Tibial nerve (tissue), 4 donors: ENCODE data around the gene COX14. TPM values are rescaled to one million over a fixed set of nuclear protein-coding genes. Genes with fewer than 3 reads are reported as not detected.
A peak's percentile ranks its signal among the peaks of the same experiment; 100 is the strongest.

ENCODE experiments used
- DNase-seq, 2 donors: peaks; one replicate each; pipeline ENCODE4 v3.0.0-alpha.2; 2019; ENCODE audit warnings: low spot score in 2 of 2
- H3K27ac ChIP-seq, 4 donors: fragments of 200-600 bp; sonication (generic) in 3 of 4; one replicate each; pipeline ENCODE4 v1.5.1; 2017 to 2019; ENCODE audit warnings: mild to moderate bottlenecking in 1 of 4
- H3K27me3 ChIP-seq, 2 donors: fragments of 200-600 bp; sonication (generic) in 1 of 2; one replicate each; pipeline versions ENCODE4 v1.5.1 to v1.6.0; 2017 to 2019
- H3K36me3 ChIP-seq, 3 donors: fragments of 200-600 bp; sonication (generic); one replicate each; pipeline ENCODE4 v1.5.1; 2018 to 2019
- H3K4me1 ChIP-seq, 4 donors: fragments of 200-600 bp; sonication (generic) in 3 of 4; one replicate each; pipeline ENCODE4 v1.5.1; 2017 to 2019
- H3K4me3 ChIP-seq, 4 donors: fragments of 200-600 bp; sonication (generic) in 3 of 4; one replicate each; pipeline ENCODE4 v1.5.1; 2017 to 2019; ENCODE audit warnings: mild to moderate bottlenecking in 1 of 4, moderate library complexity in 1 of 4
- H3K9me3 ChIP-seq, 4 donors: fragments of 200-600 bp; sonication (generic) in 3 of 4; one replicate each; pipeline ENCODE4 v1.5.1; 2017 to 2019
- CTCF ChIP-seq, 5 experiments: fragments of 200-600 bp in 3 of 5; fragments of 450-650 bp in 2 of 5; sonication (generic) in 3 of 5; IDR thresholded peaks; one replicate each; pipeline ENCODE4 v1.5.1; 2016 to 2019; ENCODE audit warnings: antibody characterized with exemption in 5 of 5, mild to moderate bottlenecking in 3 of 5, moderate library complexity in 2 of 5
- EP300 ChIP-seq, 2 donors: sonication (generic); formaldehyde crosslinking; IDR thresholded peaks; one replicate each; pipeline ENCODE4 v1.6.1; 2017; ENCODE audit warnings: antibody characterized with exemption in 2 of 2, mild to moderate bottlenecking in 1 of 2
- POLR2A ChIP-seq, 2 donors: fragments of 450-650 bp; IDR thresholded peaks; one replicate each; pipeline ENCODE4 v1.6.1; 2017; ENCODE audit warnings: antibody characterized with exemption in 2 of 2, mild to moderate bottlenecking in 2 of 2, moderate library complexity in 2 of 2
- WGBS, 2 donors: methylation state at CpG; one replicate each; pipeline ENCODE4 v1.1.5; 2018; 5-methylcytosine and 5-hydroxymethylcytosine counted together
- total RNA-seq, 4 donors: library from RNA; depleted of rRNA; stranded (reverse); fragments of >200 nt; gene quantifications; one replicate each; pipeline ENCODE4 v1.1.0, GENCODE V29; 2016

COX14 gene
- total RNA-seq, 4 donors from 2014 or later: 35.8 to 91.5 (median 55.2) TPM

GRCh38 chr12:50120953-50121352 lies 8.9 kb downstream of the COX14 start:
- 90 to 93% methylated on average over 3 of the region's 3 CpGs for WGBS, 2 donors
- Histone ChIP-seq H3K9me3 (no peaks in the 10 kb centered on the region), H3K36me3 (peaks cover 0 to 82% (median 6%) of the 10 kb centered on the region in 3 donors), H3K4me3 (no peak overlapping the region), H3K27me3 (no peaks in the 10 kb centered on the region), H3K27ac (no peak overlapping the region), H3K4me1 (peaks cover 0 to 25% (median 0%) of the 10 kb centered on the region in 4 donors)
- TF ChIP-seq POLR2A (IDR thresholded peaks at IDR 0.05): no peak
- no peak for TF ChIP-seq EP300 (IDR thresholded peaks at IDR 0.05)
- no peak for TF ChIP-seq CTCF (IDR thresholded peaks at IDR 0.05)
- no peak for DNase-seq

DNA sequence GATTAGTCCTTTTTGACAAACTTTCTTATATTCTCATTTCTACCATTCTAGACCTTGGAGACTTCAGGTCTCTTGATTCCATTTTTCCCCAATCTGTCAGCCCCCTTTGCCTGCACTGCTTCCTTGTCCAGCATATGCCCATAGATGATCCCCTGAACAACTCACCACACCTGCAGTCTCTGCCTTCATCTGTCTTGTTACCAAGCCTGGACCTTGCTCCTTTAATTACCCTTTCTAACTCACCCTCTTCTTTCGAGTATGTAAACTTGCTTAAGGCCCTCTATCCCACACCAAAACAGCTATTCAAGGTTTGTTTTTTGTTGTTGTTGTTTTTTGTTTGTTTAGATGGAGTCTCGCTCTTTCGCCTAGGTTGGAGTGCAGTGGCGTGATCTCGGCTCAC lies 9.6 kb downstream of the COX14 start:
- WGBS, 2 donors: 84 to 92% methylated on average over 5 of the region's 5 CpGs
- Histone ChIP-seq H3K4me1 (peaks cover 0 to 18% (median 0%) of the 10 kb centered on the region in 4 donors), H3K36me3 (peaks cover 0 to 81% (median 6%) of the 10 kb centered on the region in 3 donors), H3K27me3 (no peaks in the 10 kb centered on the region), H3K4me3 (no peak overlapping the region), H3K27ac (no peak overlapping the region), H3K9me3 (no peaks in the 10 kb centered on the region)
- no peak for DNase-seq
- TF ChIP-seq CTCF (IDR thresholded peaks at IDR 0.05) (no peak), POLR2A (IDR thresholded peaks at IDR 0.05) (no peak), EP300 (IDR thresholded peaks at IDR 0.05) (no peak)

- H3K9me3 ChIP-seq: no peaks in the 10 kb centered on the region
- no peak overlapping the region for H3K4me3 ChIP-seq
- H3K27ac ChIP-seq: no peak overlapping the region
- H3K4me1 ChIP-seq: peaks cover 0 to 11% (median 0%) of the 10 kb centered on the region in 4 donors
- peaks cover 0 to 84% (median 6%) of the 10 kb centered on the region in 3 donors for H3K36me3 ChIP-seq
- no peak for TF ChIP-seq CTCF (IDR thresholded peaks at IDR 0.05)
- no peak for TF ChIP-seq EP300 (IDR thresholded peaks at IDR 0.05)
- TF ChIP-seq POLR2A (IDR thresholded peaks at IDR 0.05): no peak
- no peaks in the 10 kb centered on the region for H3K27me3 ChIP-seq
- no peak for DNase-seq
- 77 to 80% methylated on average over 2 of the region's 2 CpGs for WGBS, 2 donors
Observed at GRCh38 chr12:50123203-50123602, 11.2 kb downstream of the COX14 start.

DNA sequence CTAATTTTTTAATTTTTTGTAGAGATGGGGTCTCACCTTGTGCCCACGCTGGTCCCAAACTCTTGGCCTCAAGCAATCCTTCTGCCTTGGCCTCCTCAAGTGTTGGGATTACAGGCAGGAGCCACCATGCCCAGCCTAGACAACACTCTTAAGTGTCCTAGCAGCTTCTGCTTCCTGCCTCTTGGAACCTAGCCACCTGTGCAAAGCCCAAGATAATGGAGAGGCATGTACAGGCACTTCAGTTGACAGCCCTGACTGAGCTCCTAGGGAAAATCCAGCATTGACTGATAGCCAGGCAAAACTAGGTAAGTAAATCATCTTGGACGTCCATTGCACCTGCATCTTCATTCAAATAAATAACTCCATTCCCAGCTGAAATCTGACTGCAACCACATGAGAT lies 15.5 kb downstream of the COX14 start:
- no peak overlapping the region for H3K4me3 ChIP-seq

DNA sequence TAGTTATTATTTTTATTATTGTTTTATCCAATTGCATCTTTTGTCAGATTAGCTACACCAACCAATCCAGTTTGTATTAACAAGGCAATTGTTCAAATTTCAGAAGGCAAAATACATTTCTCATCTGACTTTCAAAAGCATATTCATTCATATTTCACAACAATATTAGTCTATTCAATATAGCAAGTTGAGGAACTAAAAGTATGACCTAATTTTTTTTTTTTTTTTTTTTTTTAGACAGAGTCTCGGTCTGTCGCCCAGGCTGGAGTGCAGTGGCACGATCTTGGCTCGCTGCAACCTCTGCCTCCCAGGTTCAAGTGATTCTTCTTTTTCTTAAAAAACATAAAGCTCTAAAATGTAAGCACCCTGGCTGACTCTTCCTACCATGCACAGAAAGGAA lies 17.3 kb downstream of the COX14 start:
- Histone ChIP-seq H3K36me3 (peaks cover 0 to 76% (median 14%) of the 10 kb centered on the region in 3 donors), H3K27me3 (no peaks in the 10 kb centered on the region), H3K4me1 (peaks cover 0 to 28% (median 2%) of the 10 kb centered on the region in 4 donors), H3K4me3 (no peak overlapping the region), H3K9me3 (no peaks in the 10 kb centered on the region), H3K27ac (peak overlapping the region in 1 of 4 donors; percentile 59)
- WGBS, 2 donors: 41 to 50% methylated on average over 4 of the region's 4 CpGs
- DNase-seq: no peak
- no peak for TF ChIP-seq POLR2A (IDR thresholded peaks at IDR 0.05)
- no peak for TF ChIP-seq CTCF (IDR thresholded peaks at IDR 0.05)
- TF ChIP-seq EP300 (IDR thresholded peaks at IDR 0.05): no peak

More for the DNA sequence above, 15.5 kb downstream of the COX14 start:
- Histone ChIP-seq H3K9me3 (no peaks in the 10 kb centered on the region), H3K36me3 (peaks cover 0 to 75% (median 16%) of the 10 kb centered on the region in 3 donors), H3K4me1 (peaks cover 0 to 19% (median under 1%) of the 10 kb centered on the region in 4 donors), H3K27ac (no peak overlapping the region), H3K27me3 (no peaks in the 10 kb centered on the region)
- DNase-seq: no peak
- TF ChIP-seq POLR2A (IDR thresholded peaks at IDR 0.05): no peak
- TF ChIP-seq EP300 (IDR thresholded peaks at IDR 0.05): no peak
- TF ChIP-seq CTCF (IDR thresholded peaks at IDR 0.05): no peak
- WGBS, 2 donors: 82 to 83% methylated on average over 2 of the region's 2 CpGs
